HT-29 (cell line): ENCODE measurements around the gene SH3RF3. TPM values are rescaled to one million over a fixed set of nuclear protein-coding genes. Genes with fewer than 3 reads are reported as not detected.

ENCODE experiments used
- DNase-seq: peaks from one replicate; pipeline ENCODE4 v3.0.0-alpha.2; 2015; ENCODE audit warnings: low spot score
- total RNA-seq: library from RNA; depleted of rRNA; stranded (reverse); fragments of >200 nt; shearing (Covaris generic); gene quantifications from 2 replicates; pipeline ENCODE4 v1.2.3, GENCODE V29; 2014

The SH3RF3 gene
- total RNA-seq, 1 experiment from 2014 or later = 0.05 TPM

GRCh38 chr2:109200616-109201464 lies 71.8 kb downstream of the SH3RF3 start:
- no peak for DNase-seq

DNA sequence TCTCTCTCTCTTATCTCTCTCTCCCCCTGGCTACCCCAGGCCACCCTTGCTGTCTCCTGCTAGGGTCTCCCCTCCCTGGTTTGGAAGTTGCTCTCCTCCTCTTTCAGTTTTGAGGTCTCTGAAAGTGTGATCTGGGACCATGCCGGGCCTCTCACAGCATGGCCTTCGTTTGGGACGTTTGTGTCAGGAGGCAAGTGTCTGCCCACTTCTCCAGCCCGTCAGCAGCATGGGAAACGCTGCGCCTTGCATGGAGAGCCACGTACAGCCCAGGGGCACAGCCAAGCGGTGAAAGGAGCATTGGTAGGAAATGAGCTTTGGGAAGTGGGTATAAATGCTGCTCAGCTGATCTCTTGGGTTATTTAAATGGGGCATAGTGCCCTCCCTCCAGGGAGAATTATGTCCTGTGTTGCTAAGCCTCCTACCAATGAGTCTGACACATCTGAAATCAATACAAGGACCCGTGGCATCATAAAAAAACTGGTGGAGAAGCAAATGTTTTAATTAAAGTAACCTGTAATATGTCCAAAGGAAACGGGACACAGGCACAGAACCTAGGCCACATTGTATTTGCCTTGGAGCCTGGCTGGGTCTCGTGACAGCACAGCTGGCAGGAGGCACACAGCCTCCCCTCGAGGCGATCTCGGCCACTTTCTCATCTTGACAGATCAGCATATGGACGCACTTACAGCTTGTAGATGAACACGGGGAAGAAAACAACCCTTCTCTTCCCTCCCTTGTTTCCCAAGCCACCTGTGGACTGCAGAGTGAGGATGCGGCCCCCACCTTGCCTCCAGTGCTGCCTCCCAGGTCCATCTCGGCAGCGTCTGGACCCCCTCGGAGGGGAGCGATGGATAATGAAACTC lies 72.7 kb downstream of the SH3RF3 start:
- DNase-seq = no peak

- DNase-seq = no peak
These were observed 73.5 kb downstream of the SH3RF3 start for GRCh38 chr2:109202486-109202885.

- DNase-seq = no peak
These were observed 74.4 kb downstream of the SH3RF3 start for GRCh38 chr2:109203246-109204011.

- DNase-seq = peak; percentile 50
These were observed 75.4 kb downstream of the SH3RF3 start for GRCh38 chr2:109204412-109204811.

GRCh38 chr2:109205447-109205846 lies 76.4 kb downstream of the SH3RF3 start:
- no peak for DNase-seq

- no peak for DNase-seq
These were observed 77.7 kb downstream of the SH3RF3 start for GRCh38 chr2:109206569-109207146.

DNA sequence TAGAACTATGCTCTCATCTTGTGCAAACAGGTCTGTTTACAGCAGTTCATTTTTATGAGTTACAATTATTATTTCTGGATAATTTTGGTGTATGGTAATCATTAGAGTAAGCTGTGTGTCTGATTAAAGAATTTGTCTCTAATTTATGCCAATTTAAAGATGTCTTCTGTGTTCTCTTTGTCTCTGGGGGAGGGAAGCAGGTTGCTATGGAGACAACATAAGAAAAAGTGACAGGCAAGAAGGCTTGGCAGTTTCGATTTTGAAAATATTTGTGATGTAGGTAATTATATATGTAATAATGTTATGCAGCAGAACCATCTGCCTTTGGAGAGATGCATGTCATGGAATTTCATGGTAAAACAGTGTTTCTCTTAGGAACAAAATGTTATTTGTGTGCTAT lies 78.2 kb downstream of the SH3RF3 start:
- no peak for DNase-seq

DNA sequence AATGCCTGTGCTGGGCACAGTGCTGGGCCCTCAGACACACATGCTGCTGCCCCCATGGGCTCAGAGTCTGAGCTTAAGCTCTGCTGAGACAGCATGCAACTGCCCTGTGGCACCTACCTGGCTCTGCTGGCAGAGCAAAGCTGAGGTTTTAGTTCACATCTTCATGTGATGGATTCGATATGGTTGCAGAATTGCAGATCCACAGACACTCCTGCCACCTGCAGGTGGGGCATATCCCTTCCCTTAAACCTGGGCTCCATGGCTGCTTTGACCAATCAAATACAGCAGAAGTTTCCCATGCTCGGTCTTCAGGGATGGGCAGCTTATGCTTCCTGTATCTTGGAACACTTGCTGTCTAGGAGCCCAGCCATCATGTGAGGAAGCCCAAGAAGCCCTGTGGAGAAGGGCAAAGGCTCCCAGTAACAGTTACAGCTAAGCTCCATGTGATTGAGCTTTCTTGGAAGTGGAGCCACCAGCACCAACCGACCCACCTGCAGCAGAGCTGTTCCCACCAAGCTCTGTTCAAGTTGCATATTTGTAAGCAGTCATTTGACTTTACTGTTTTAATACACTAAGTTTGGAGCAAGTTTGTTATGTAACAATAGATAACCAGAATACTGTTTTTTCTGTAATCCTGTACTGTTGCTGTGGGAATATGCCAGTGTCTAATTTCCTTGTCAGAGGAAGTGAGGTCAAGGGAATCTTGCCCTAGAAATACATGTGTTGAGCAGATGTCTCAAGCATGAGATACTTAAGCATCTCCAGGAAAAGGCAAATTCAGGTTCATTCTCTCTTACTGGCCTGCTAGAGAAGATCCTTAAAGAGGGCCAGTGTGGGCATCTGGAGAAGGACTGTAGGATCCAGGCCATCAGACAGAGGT lies 79.3 kb downstream of the SH3RF3 start:
- no peak for DNase-seq

DNA sequence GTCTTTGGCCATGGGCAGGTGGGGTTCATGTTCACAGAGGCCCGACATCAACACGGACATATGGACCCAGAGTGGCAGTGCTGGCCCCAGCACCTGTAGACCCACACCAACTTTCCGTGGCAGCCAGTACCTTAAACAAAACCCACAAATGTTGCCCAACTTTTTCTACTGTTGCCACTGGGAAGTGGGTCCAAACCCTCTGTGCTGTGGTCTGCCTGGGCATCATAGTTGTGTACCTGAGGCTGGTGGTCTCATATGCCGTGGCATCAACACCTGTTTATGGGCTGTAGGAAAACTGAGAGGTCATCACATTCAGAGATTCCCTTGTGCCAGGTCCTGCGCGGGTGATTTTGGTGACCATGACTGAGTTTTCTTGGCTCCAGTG lies 79.9 kb downstream of the SH3RF3 start:
- no peak for DNase-seq

- DNase-seq = no peak
These were observed 80.4 kb downstream of the SH3RF3 start for GRCh38 chr2:109209412-109209811.

- no peak for DNase-seq
These were observed 80.9 kb downstream of the SH3RF3 start for GRCh38 chr2:109209941-109210340.

DNA sequence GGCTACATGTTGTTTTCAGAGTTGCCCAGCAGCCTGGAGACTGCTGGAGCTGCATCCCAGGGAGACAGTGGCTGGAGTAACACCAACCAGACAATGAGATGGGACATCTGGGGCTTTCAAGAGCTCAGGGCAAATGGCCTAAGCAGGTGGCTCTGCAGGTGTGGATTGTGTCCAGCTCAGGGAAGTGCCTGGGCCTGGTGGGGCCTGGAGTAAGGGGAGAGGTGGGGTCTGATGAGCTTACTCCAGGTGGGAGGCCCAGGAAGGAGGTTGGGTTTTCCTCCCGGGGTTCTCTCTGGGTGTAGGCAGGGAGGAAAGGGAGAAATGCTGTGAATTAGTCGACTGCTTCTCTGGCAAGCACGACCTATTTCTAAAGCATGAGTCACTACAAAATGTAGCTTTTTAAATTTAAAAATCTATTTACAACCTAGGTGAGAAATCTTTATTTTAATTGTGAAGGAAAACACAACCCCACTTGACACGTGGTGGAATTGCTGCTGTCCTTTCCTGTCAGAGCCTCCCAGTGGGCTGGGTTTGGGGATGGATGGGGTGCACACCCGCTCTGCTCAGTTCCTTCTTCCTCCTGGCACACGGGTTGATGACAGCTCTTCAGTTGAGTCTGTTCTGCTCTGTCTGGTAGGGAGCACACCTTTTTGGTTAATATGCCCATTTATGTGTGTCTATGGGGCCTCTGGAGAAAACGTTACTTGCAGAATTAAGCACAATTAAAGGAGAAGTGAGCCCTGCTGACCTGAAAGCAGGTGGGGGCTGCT lies 81.6 kb downstream of the SH3RF3 start:
- DNase-seq = no peak

GRCh38 chr2:109211315-109211714 lies 82.3 kb downstream of the SH3RF3 start:
- DNase-seq = no peak

GRCh38 chr2:109212836-109213563 lies 84.0 kb downstream of the SH3RF3 start:
- DNase-seq = no peak

- peak; percentile 19 for DNase-seq
These were observed 84.8 kb downstream of the SH3RF3 start for GRCh38 chr2:109213646-109214433.

DNA sequence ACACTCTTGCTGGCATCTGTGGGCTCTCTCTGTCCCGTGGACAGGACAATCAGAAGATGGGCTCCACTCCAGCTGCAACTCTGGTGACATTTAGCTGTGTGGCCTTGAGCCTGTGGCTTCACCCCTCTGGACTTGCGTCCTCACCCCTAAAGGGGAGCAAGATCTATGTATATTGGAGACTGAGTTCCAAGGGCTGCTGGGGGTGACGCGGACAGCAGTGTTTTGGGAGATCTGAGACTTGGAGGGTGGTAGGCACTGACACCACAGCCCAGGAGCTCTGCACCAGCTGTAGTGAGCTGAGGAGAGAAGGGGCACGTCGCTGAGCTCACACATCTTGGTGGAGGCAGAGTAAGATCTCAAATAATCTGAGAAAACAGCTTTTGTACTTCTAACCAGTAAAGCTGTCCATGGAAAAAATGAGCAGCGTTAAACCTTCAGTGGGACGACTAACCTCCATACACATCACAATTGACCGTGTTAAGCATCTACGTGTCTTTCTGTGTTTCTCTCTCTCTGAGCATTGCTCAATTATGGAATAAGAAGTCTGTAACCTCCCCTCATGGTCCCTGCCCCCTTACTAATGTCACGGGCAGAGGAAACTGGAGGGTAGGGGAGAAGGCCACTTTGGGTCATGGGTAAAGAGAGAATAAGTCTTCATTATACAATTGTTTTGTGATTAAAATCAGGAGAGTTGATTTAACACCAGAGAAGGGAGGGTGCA lies 85.8 kb downstream of the SH3RF3 start:
- no peak for DNase-seq

DNA sequence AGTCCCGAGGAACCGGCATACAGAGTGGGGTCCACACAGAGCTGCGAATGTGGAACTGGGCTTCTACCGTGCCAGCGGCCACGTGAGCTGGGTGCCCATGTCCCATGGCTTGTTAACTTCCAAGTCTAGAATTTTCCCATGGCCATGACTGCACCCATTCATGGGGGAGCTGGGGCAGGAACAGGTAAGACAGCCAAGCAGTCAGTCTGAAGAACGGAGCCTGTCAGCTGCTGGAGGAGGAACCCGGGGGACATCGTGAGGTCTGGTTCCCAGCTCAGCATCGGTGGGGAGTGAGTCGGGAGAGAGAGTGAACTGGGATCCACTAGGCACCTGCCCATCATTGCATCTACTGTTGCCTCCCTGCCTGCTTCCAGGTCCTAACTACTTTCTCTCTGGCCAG lies 86.9 kb downstream of the SH3RF3 start:
- DNase-seq = no peak
